HepG2 (cell line): ENCODE measurements around the gene P2RX5. TPM values are rescaled to one million over a fixed set of nuclear protein-coding genes. Genes with fewer than 3 reads are reported as not detected.

Experiments
- ATAC-seq: fragments of 200-7000 bp; cut with Tn5 transposase; 3 replicates; pipeline ENCODE4 v1.9.1; 2020; ENCODE audit warnings: mild to moderate bottlenecking, moderate library complexity
- BruUV-seq: library from RNA; stranded (reverse); fragments of 400-500 nt; replicated peaks from 2 replicates; lab custom pipeline; 2021; lab: Mats Ljungman, UMichigan
- CTCF ChIA-PET: fragments of 300-600 bp; formaldehyde crosslinking; extraction: SDS; loops from one replicate; lab custom pipeline; 2021; ENCODE audit warnings: low total read pairs, inconsistent platforms, low intra/inter-chr PET ratio; lab: Yijun Ruan, JAX
- POLR2A ChIA-PET: fragments of 350-600 bp; sonication (Branson Sonifier 250); formaldehyde crosslinking; loops from one replicate; lab custom pipeline; 2020; ENCODE audit warnings: antibody characterized with exemption, inconsistent platforms; lab: Yijun Ruan, JAX
- DNase-seq: peaks from one replicate; pipeline ENCODE4 v3.0.0-alpha.2; 2015; ENCODE audit warnings: low spot score
- FAIRE-seq: peaks from 3 replicates; lab custom pipeline; 2011; peaks lifted over from hg19 to GRCh38; lab: Jason Lieb, UNC
- H2AFZ ChIP-seq: one replicate; pipeline ENCODE4 v1.6.1; 2011; ENCODE audit warnings: low read length, inconsistent platforms
- H3K27ac ChIP-seq: fragments of 300-600 bp; 3 replicates; pipeline ENCODE4 v1.8.0; 2011; ENCODE audit warnings: mixed run types, mild to moderate bottlenecking, mixed read lengths, low read length, inconsistent platforms; ENCODE audit not compliant: insufficient read depth; ENCODE audit errors: extremely low read length
- H3K27me3 ChIP-seq, 2 experiments: fragments of 200-600 bp in 1 of 2; 2 replicates in 1 of 2; 3 replicates in 1 of 2; pipeline versions ENCODE4 v1.6.0 to v1.8.0; 2011; ENCODE audit warnings: low read length in 2 of 2, mild to moderate bottlenecking in 2 of 2, moderate library complexity in 2 of 2, inconsistent platforms in 1 of 2; ENCODE audit not compliant: insufficient read depth in 2 of 2, control insufficient read depth in 1 of 2
- H3K36me3 ChIP-seq, 2 experiments: fragments of 200-600 bp in 1 of 2; replicated peaks in 1 of 2; 2 replicates in 1 of 2; 3 replicates in 1 of 2; pipeline versions ENCODE4 v1.5.1 to v1.8.0; 2011; ENCODE audit warnings: low read length in 2 of 2, inconsistent platforms in 1 of 2; ENCODE audit not compliant: insufficient read depth in 2 of 2, control insufficient read depth in 1 of 2
- H3K4me1 ChIP-seq: 2 replicates; pipeline ENCODE4 v1.5.1; 2012; ENCODE audit warnings: low read length, inconsistent platforms; ENCODE audit not compliant: insufficient read depth
- H3K4me2 ChIP-seq: 2 replicates; pipeline ENCODE4 v1.6.0; 2011; ENCODE audit warnings: low read depth, low read length, inconsistent platforms
- H3K4me3 ChIP-seq, 3 experiments: fragments of 200-600 bp in 1 of 3; sonication (generic), shearing (Covaris generic) in 1 of 3; replicated peaks in 1 of 3; 2 replicates each; pipeline ENCODE4 v1.5.1; 2011 to 2016; ENCODE audit warnings: low read length in 3 of 3, inconsistent platforms in 2 of 3, low read depth in 2 of 3, mild to moderate bottlenecking in 2 of 3, control low read depth in 1 of 3, mixed read lengths in 1 of 3; ENCODE audit not compliant: insufficient read depth in 1 of 3
- H3K79me2 ChIP-seq: one replicate; pipeline ENCODE4 v1.6.1; 2011; ENCODE audit warnings: low read length, inconsistent platforms; ENCODE audit not compliant: insufficient read depth
- H3K9ac ChIP-seq: 2 replicates; pipeline ENCODE4 v1.6.0; 2011; ENCODE audit warnings: mild to moderate bottlenecking, low read depth, low read length, inconsistent platforms; ENCODE audit not compliant: insufficient read depth
- H3K9me3 ChIP-seq: 2 replicates; pipeline ENCODE4 v1.5.1; 2012; ENCODE audit warnings: mild to moderate bottlenecking, low read length
- H4K20me1 ChIP-seq: 2 replicates; pipeline ENCODE4 v1.6.0; 2011; ENCODE audit warnings: inconsistent platforms, mild to moderate bottlenecking, low read length, moderate library complexity; ENCODE audit not compliant: insufficient read depth
- HNRNPK ChIP-seq: fragments of 200-400 bp; formaldehyde crosslinking; IDR thresholded peaks from 2 replicates; pipeline ENCODE4 v1.6.1; 2018; ENCODE audit warnings: low read length, low read depth, moderate library complexity, mild to moderate bottlenecking; ENCODE audit not compliant: poor library complexity, severe bottlenecking
- IRX3 ChIP-seq: sonication (generic); formaldehyde crosslinking; IDR thresholded peaks from 2 replicates; pipeline ENCODE4 v1.8.1; 2023; ENCODE audit warnings: mild to moderate bottlenecking, low read depth, missing genetic modification reagents, borderline replicate concordance
- MAZ ChIP-seq, 2 experiments: sonication (generic) in 1 of 2; formaldehyde crosslinking in 1 of 2; IDR thresholded peaks; 2 replicates each; pipeline versions ENCODE4 v1.5.0 to v1.6.1; 2012 to 2020; ENCODE audit warnings: low read depth in 2 of 2, mild to moderate bottlenecking in 2 of 2, borderline replicate concordance in 1 of 2, improper control_type of control experiment in 1 of 2, low read length in 1 of 2, missing genetic modification reagents in 1 of 2, moderate library complexity in 1 of 2
- POGZ ChIP-seq: sonication (generic); formaldehyde crosslinking; IDR thresholded peaks from 2 replicates; pipeline ENCODE4 v1.4.0; 2020; ENCODE audit warnings: mild to moderate bottlenecking, missing genetic modification reagents
- SP4 ChIP-seq: sonication (generic); formaldehyde crosslinking; IDR thresholded peaks from 2 replicates; pipeline ENCODE4 v1.8.1; 2023; ENCODE audit warnings: mild to moderate bottlenecking, missing genetic modification reagents
- SP5 ChIP-seq: IDR thresholded peaks from 2 replicates; pipeline ENCODE4 v1.6.1; 2016; ENCODE audit warnings: low read depth, borderline replicate concordance
- ZBTB7B ChIP-seq: sonication (generic); formaldehyde crosslinking; IDR thresholded peaks from 2 replicates; pipeline ENCODE4 v1.4.0; 2020; ENCODE audit warnings: missing genetic modification reagents
- ZFP36 ChIP-seq: fragments of 150-350 bp; IDR thresholded peaks from 2 replicates; pipeline ENCODE4 v1.6.1; 2018; ENCODE audit warnings: borderline replicate concordance, low read length, low read depth; ENCODE audit not compliant: partially characterized antibody
- ZNF20 ChIP-seq: sonication (generic); formaldehyde crosslinking; IDR thresholded peaks from 2 replicates; pipeline ENCODE4 v1.4.0; 2020; ENCODE audit warnings: mild to moderate bottlenecking, moderate library complexity, missing genetic modification reagents
- ZNF292 ChIP-seq: sonication (generic); formaldehyde crosslinking; IDR thresholded peaks from 2 replicates; pipeline ENCODE4 v1.8.1; 2022; ENCODE audit warnings: mild to moderate bottlenecking, low read depth, missing genetic modification reagents, borderline replicate concordance
- ZNF317 ChIP-seq: sonication (generic); formaldehyde crosslinking; IDR thresholded peaks from 2 replicates; pipeline ENCODE4 v1.5.0; 2020; ENCODE audit warnings: mild to moderate bottlenecking, missing genetic modification reagents
- ZNF354B ChIP-seq: sonication (generic); formaldehyde crosslinking; IDR thresholded peaks from 2 replicates; pipeline ENCODE4 v1.8.0; 2022; ENCODE audit warnings: mild to moderate bottlenecking, missing genetic modification reagents
- ZNF446 ChIP-seq: sonication (generic); formaldehyde crosslinking; IDR thresholded peaks from 2 replicates; pipeline ENCODE4 v1.5.0; 2020; ENCODE audit warnings: mild to moderate bottlenecking, missing genetic modification reagents
- ZNF776 ChIP-seq: sonication (generic); formaldehyde crosslinking; IDR thresholded peaks from 2 replicates; pipeline ENCODE4 v1.4.0; 2020; ENCODE audit warnings: mild to moderate bottlenecking, missing genetic modification reagents
- ZNF879 ChIP-seq: sonication (generic); formaldehyde crosslinking; IDR thresholded peaks from 2 replicates; pipeline ENCODE4 v1.8.1; 2023; ENCODE audit warnings: missing genetic modification reagents
- WGBS: methylation state at CpG from one replicate; pipeline ENCODE4 v1.1.6; 2017; ENCODE audit warnings: low lambda C conversion rate; 5-methylcytosine and 5-hydroxymethylcytosine counted together
- in situ Hi-C: cut with HindIII; loops from 2 replicates; pipeline ENCODE4 v1.10.0; 2017; ENCODE audit warnings: low pct_unique_long_range_greater_than_20kb; ENCODE audit not compliant: extremely low pct_ligation_motif_present
- intact Hi-C: fragments of 100-400 bp; cut with micrococcal nuclease; formaldehyde crosslinking; loops from one replicate; pipeline ENCODE4 v1.10.0; 2022; ENCODE audit not compliant: unreplicated experiment
- polyA plus RNA-seq, 8 experiments: library from polyadenylated mRNA; depleted of rRNA in 3 of 8; stranded (reverse) in 7 of 8; unstranded in 1 of 8; fragments of >200 nt; fragmentation: Illumina TruSeq in 4 of 8; extraction: Trizol in 4 of 8; gene quantifications; 2 replicates each; pipeline versions ENCODE4 v1.2.1 to v1.2.3, GENCODE V29; 2011 to 2016; ENCODE audit warnings: low read depth in 4 of 8, missing spikeins in 1 of 8, mixed read lengths in 1 of 8; ENCODE audit not compliant: insufficient read depth in 1 of 8
- total RNA-seq, 5 experiments: library from RNA; depleted of rRNA; stranded (reverse); fragments of >200 nt; fragmentation: Illumina TruSeq; extraction: Trizol; gene quantifications; 2 replicates each; pipeline ENCODE4 v1.2.3, GENCODE V29; 2016; ENCODE audit warnings: low read depth in 1 of 5
- TF ChIP-seq, protein P1 (sequence below): sonication (generic); formaldehyde crosslinking; IDR thresholded peaks from 2 replicates; pipeline ENCODE4 v1.4.0; 2020; ENCODE audit warnings: missing genetic modification reagents, borderline replicate concordance
- TF ChIP-seq, protein P2 (sequence below): sonication (generic); formaldehyde crosslinking; IDR thresholded peaks from 2 replicates; pipeline ENCODE4 v1.4.0; 2020; ENCODE audit warnings: missing genetic modification reagents, borderline replicate concordance
- TF ChIP-seq, protein P3 (sequence below): sonication (generic); formaldehyde crosslinking; conservative IDR thresholded peaks from 2 replicates; pipeline ENCODE4 v1.5.0; 2020; ENCODE audit warnings: missing genetic modification reagents

Gene P2RX5
- total and polyA plus RNA-seq, 2 of the 13 experiments (the other 11 are each of a cell fraction or from before 2014, with no cell fraction given): 0.95 to 1.7 TPM

DNA sequence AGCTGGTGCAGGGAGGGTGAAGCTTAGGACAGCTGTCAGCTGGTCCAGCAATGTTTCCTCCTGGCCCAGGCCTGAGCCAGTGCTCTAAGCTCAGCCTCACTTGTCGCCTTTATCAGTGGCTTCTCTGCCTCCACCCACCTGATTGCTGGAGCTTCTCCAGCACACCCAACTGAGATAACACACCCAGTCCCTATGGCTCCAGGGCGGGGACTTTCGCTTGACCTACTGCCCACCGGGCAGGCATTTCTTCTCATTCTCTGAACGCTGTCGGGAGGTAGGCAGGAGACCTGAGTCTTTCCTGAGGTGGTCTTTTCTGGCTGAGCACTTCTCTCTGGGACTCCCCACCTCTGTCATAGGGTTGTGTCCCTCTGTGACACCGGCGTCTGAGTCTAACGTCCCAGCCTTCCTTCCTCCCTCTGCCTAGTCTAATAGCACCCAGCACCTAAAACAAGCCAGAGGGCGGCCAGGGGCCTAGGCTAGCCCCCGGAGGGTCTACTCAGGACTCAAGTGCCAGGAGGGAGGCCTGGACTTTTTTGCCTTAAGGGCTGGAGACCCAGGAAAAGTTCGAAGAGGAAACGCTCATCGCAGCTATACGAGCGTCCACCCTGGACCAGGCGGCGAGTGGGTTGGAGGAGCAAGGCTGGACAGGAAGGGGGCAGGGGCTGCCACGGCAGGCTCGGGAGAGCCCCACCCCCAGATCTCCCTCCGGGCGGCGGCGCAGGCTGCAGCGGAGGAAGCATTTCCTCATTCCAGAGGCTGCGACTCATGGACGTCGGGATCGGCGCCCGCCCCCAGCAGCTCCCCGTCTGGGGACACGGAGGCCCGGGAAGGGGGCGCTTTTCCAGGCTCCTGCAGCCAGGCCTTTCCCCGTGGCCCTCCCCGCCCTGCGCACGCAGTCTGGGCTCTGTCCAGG is 28.3 kb downstream of the P2RX5 start:
- H3K79me2 ChIP-seq: peaks cover 24% of the 10 kb centered on the region
- H3K27ac ChIP-seq: peak overlapping the region; percentile 96
- H3K36me3 ChIP-seq: peaks cover 2 to 8% of the 10 kb centered on the region in 2 experiments; a peak in 3 of 5 replicates
- no peak for FAIRE-seq
- BruUV-seq: TSS peak; percentile 60
- POLR2A ChIA-PET: interaction anchor here (0.8 to 3.6 kb wide), 18 partner anchors 9 to 179 kb away, joined by 3 to 74 read pairs (median 6); partner anchors contain the start of genes CTNS, HASPIN, NCBP3 and P2RX5
- CTCF ChIA-PET: no interaction called here
- H4K20me1 ChIP-seq: peaks cover 4% of the 10 kb centered on the region; the same call in 1 of the 2 replicates
- H3K4me3 ChIP-seq: peak overlapping the region; percentile 67 to 95 (median 79)
- peak; percentile 81 for DNase-seq
- no peaks in the 10 kb centered on the region for H3K9me3 ChIP-seq
- H2AFZ ChIP-seq: no peak overlapping the region
- H3K27me3 ChIP-seq: no peaks in the 10 kb centered on the region; a peak in 1 of 5 replicates
- 0% methylated on average over 16 of the region's 39 CpGs for WGBS
- H3K9ac ChIP-seq: peak overlapping the region; percentile 95
- intact Hi-C loops (no loop called here), in situ Hi-C loops (loop anchor here (10.0 kb wide), 1 partner anchor 623 kb away; no protein-coding TSS in a partner anchor)
- H3K4me2 ChIP-seq: peak overlapping the region; percentile 87
- peaks cover 44% of the 10 kb centered on the region for H3K4me1 ChIP-seq
- ATAC-seq: peak; percentile 85
- TF ChIP-seq POGZ (CRISPR knock-in tag) (peak; percentile 3; the same call in 1 of the 2 replicates), ZNF879 (no peak), ZNF446 (CRISPR knock-in tag) (peak; percentile 60; the same call in 1 of the 2 replicates), ZNF317 (peak; percentile 70), ZBTB7B (CRISPR knock-in tag) (peak; percentile 60), ZNF776 (CRISPR knock-in tag) (peak; percentile 57), ZNF354B (CRISPR knock-in tag) (peak; percentile 52; the same call in 1 of the 2 replicates), SP4 (CRISPR knock-in tag) (peak; percentile 74), ZNF20 (no peak), ZNF292 (CRISPR knock-in tag) (peak; percentile 68; the same call in 1 of the 2 replicates), SP5 (0 out of 2 replicates have a peak, but pooled peaks have one; percentile 40), ZFP36 (no peak), HNRNPK (no peak), MAZ (IDR thresholded peaks at IDR 0.05; ENCODE audit: borderline replicate concordance, low read depth, low read length) (peak; percentile 42; the same call in 1 of the 2 replicates), MAZ (CRISPR knock-in tag; IDR thresholded peaks at IDR 0.05; ENCODE audit: low read depth) (peak; percentile 82), IRX3 (CRISPR knock-in tag) (no peak)
- TF ChIP-seq, protein P1, sequence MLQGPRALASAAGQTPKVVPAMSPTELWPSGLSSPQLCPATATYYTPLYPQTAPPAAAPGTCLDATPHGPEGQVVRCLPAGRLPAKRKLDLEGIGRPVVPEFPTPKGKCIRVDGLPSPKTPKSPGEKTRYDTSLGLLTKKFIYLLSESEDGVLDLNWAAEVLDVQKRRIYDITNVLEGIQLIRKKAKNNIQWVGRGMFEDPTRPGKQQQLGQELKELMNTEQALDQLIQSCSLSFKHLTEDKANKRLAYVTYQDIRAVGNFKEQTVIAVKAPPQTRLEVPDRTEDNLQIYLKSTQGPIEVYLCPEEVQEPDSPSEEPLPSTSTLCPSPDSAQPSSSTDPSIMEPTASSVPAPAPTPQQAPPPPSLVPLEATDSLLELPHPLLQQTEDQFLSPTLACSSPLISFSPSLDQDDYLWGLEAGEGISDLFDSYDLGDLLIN (CRISPR knock-in tag): no peak
- TF ChIP-seq, protein P2, sequence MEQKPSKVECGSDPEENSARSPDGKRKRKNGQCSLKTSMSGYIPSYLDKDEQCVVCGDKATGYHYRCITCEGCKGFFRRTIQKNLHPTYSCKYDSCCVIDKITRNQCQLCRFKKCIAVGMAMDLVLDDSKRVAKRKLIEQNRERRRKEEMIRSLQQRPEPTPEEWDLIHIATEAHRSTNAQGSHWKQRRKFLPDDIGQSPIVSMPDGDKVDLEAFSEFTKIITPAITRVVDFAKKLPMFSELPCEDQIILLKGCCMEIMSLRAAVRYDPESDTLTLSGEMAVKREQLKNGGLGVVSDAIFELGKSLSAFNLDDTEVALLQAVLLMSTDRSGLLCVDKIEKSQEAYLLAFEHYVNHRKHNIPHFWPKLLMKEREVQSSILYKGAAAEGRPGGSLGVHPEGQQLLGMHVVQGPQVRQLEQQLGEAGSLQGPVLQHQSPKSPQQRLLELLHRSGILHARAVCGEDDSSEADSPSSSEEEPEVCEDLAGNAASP (CRISPR knock-in tag): peak; percentile 6; the same call in 1 of the 2 replicates
- TF ChIP-seq, protein P3, sequence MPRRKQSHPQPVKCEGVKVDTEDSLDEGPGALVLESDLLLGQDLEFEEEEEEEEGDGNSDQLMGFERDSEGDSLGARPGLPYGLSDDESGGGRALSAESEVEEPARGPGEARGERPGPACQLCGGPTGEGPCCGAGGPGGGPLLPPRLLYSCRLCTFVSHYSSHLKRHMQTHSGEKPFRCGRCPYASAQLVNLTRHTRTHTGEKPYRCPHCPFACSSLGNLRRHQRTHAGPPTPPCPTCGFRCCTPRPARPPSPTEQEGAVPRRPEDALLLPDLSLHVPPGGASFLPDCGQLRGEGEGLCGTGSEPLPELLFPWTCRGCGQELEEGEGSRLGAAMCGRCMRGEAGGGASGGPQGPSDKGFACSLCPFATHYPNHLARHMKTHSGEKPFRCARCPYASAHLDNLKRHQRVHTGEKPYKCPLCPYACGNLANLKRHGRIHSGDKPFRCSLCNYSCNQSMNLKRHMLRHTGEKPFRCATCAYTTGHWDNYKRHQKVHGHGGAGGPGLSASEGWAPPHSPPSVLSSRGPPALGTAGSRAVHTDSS (CRISPR knock-in tag): no peak
